Measurements from ENCODE around the gene RTP4.

Gene RTP4

DNA sequence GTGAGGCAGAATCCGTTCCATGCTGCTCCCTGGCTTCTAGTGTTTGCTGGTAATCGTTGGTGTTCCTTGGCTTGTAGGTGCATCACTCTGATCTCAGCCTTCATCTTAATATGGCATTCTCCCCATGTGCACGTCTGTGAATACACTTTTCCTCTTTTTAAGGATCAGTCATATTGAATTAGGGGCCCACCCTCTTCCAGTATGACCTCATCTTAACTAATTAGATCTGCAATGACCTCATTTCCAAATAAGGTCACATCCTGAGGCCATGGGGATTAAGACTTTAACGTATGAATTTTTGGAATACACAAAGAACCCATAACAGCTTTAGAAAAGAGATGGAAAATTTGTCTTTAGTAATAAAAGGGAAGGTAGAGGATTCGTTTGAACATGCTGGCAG lies 42.6 kb upstream of the RTP4 start:
- H3K4me3 ChIP-seq (ENCODE audit: low read length), result no peak overlapping the region
- DNase-seq (ENCODE audit: low read depth), result no peak
- TF ChIP-seq, protein P1, sequence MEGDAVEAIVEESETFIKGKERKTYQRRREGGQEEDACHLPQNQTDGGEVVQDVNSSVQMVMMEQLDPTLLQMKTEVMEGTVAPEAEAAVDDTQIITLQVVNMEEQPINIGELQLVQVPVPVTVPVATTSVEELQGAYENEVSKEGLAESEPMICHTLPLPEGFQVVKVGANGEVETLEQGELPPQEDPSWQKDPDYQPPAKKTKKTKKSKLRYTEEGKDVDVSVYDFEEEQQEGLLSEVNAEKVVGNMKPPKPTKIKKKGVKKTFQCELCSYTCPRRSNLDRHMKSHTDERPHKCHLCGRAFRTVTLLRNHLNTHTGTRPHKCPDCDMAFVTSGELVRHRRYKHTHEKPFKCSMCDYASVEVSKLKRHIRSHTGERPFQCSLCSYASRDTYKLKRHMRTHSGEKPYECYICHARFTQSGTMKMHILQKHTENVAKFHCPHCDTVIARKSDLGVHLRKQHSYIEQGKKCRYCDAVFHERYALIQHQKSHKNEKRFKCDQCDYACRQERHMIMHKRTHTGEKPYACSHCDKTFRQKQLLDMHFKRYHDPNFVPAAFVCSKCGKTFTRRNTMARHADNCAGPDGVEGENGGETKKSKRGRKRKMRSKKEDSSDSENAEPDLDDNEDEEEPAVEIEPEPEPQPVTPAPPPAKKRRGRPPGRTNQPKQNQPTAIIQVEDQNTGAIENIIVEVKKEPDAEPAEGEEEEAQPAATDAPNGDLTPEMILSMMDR (IDR thresholded peaks at IDR 0.05; ENCODE audit: insufficient read depth, low read depth, low read length, missing control alignments), result no peak

DNA sequence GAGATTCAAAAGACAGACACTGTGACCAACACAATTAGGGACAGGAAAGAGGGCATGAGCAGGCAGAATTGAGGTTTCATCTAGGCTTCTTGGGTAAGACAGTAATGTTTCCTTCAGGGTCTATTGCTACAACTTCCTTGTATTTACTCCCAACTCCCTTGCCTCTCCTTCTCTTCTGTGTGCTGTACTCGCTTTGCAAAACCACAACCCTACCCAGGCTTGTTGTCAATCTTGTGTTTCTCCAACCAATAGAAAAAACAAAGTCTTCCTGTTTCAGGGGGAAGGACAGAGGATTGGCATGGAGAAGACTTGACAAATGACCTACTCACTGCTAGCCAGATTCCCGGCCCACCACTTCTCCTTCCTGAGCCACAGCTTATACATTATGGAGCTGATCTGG lies 40.3 kb upstream of the RTP4 start:
- H3K4me3 ChIP-seq (ENCODE audit: low read length), result no peak overlapping the region
- DNase-seq (ENCODE audit: low read depth), result no peak
- TF ChIP-seq, protein P1 (IDR thresholded peaks at IDR 0.05; ENCODE audit: insufficient read depth, low read depth, low read length, missing control alignments), result no peak

DNA sequence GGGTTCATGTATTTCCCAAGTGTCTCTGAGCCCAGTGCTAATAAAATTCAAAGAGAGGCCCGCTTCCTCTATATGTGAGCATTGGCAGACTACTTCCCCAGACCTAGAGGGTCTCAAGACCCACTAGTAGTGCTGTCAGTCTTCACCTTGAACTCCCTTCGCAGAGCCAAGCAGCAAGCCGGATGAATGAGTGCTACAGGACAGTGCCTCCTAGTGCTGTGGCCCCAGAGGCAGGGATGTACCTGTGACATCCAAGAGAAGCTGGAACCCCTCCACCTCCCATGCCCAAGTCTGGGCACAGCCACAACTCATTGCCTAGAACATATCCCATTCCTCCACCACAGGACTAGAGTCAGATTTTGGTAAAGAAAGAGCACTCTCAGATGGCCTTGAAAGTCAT lies 39.5 kb upstream of the RTP4 start:
- no peak overlapping the region for H3K4me3 ChIP-seq (ENCODE audit: low read length)

DNA sequence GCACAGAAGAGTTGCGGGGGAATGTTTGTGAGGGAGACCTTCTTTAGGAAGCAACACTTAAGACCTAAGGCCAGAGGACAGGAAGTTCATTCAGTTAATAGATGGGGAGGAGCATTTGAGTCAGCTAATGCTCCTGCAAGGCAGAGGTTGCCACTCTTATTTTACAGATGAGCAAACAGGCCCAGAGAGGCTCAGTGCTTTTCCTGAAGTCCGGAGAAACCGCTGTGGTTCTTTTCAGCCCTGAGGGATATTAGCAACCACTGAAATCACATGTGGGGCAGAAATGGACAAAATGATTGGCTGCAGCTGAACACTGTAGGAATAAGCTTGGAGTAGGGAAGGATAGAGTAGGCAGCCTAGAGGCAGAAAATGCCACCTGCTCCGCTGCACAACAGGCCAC lies 33.3 kb upstream of the RTP4 start:
- DNase-seq (ENCODE audit: low read depth), result no peak
- TF ChIP-seq, protein P1 (IDR thresholded peaks at IDR 0.05; ENCODE audit: insufficient read depth, low read depth, low read length, missing control alignments), result no peak
- H3K4me3 ChIP-seq (ENCODE audit: low read length), result no peak overlapping the region

More for the DNA sequence above, 39.5 kb upstream of the RTP4 start:
- TF ChIP-seq, protein P1 (IDR thresholded peaks at IDR 0.05; ENCODE audit: insufficient read depth, low read depth, low read length, missing control alignments), result no peak
- DNase-seq (ENCODE audit: low read depth), result no peak

DNA sequence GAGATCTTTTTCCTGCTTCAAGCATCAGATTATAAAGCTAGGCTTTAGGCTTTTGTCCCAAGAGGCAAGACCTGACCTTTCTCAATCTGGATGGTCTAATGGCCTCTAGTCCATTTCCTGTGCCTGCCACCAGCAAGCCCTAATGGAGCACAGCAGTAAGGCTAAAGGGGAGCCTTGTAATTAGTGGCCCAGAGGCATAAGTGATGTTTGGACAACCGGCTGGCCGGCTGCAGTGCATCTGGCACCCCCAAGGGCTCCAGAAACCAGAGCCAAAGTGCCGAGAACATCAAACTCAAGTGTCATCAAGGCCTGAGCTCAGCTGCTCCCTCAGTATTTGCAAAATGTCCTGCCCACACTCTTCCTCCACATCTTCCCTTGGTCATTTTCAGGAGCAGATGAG lies 31.9 kb upstream of the RTP4 start:
- DNase-seq (ENCODE audit: low read depth), result no peak
- TF ChIP-seq, protein P1 (IDR thresholded peaks at IDR 0.05; ENCODE audit: insufficient read depth, low read depth, low read length, missing control alignments), result no peak
- no peak overlapping the region for H3K4me3 ChIP-seq (ENCODE audit: low read length)

DNA sequence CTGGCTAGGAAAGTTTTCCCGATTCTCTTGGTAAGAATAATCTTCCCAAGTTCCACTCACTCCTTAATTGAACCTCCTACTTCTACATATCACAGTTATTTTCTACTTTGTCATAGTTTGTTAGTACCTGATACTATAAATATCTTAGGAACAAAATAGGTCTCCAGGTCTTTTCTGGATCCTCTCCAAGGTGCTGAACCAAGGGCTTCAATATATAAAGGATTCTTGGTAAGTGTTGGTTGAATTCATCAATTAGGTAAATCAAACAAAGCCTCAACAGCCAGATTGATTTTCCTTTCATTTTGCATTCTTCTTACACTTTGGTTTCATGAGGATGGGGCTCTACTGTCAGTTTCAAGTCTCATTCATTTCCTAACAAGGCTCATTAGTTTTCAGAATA lies 27.6 kb upstream of the RTP4 start:
- H3K4me3 ChIP-seq (ENCODE audit: low read length), result no peak overlapping the region
- TF ChIP-seq, protein P1 (IDR thresholded peaks at IDR 0.05; ENCODE audit: insufficient read depth, low read depth, low read length, missing control alignments), result no peak
- no peak for DNase-seq (ENCODE audit: low read depth)

DNA sequence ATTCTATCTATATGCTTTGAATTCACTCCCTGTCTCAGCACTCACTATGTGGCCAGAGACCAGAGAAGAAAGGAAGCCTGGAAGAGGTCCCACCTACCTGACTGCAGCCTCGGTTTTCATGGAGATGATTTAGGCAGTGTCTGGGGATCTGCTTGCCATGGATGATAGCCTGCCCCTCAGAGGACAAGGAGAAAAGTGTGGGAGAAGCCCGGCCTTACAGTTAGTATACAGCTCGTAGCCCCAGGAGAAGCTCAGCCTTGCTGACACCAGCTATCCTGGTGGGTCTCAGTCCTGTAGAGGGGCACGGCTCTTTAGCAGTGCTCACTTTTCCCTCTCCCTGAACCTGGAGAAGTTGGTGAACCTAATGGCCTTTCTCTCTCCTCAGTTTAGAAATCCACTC lies 25.9 kb upstream of the RTP4 start:
- TF ChIP-seq, protein P1 (IDR thresholded peaks at IDR 0.05; ENCODE audit: insufficient read depth, low read depth, low read length, missing control alignments), result no peak
- no peak for DNase-seq (ENCODE audit: low read depth)
- H3K4me3 ChIP-seq (ENCODE audit: low read length), result no peak overlapping the region

Measured in epithelial cell of esophagus (primary cell).